ENCODE results near the gene TNNC2. TPM values are rescaled to one million over a fixed set of nuclear protein-coding genes. Genes with fewer than 3 reads are reported as not detected.

Gene TNNC2
- total and polyA plus RNA-seq, 2 donors (not counting 3 experiments of a cell fraction or from before 2014, with no cell fraction given): 0.26 TPM; not detected in 1

GRCh38 chr20:45872626-45873025 is 45.5 kb upstream of the TNNC2 start:
- dilution Hi-C loops (cut with MboI; ENCODE audit: extremely low pct_ligation_motif_present, low sequenced_read_pairs) (no loop called here), intact Hi-C loops (cut with micrococcal nuclease) (no loop called here)
- no peaks in the 10 kb centered on the region for H3K9me1 ChIP-seq (replicated peaks; ENCODE audit: control insufficient read depth, extremely low read depth, insufficient read depth, low read length)
- peaks cover 0 to 7% of the 10 kb centered on the region in 2 experiments for H3K36me3 ChIP-seq (ENCODE audit: control insufficient read depth in 2 of 2, extremely low read depth in 1 of 2, insufficient read depth in 2 of 2, low read length in 2 of 2)
- no peak overlapping the region for H3K4me3 ChIP-seq (replicated peaks in 1 of 3; ENCODE audit: insufficient read depth in 1 of 3, low read depth in 1 of 3, low read length in 3 of 3)
- H2AFZ ChIP-seq (ENCODE audit: low read depth, low read length): no peak overlapping the region
- POLR2A ChIA-PET: no interaction called here
- no peak for DNase-seq (ENCODE audit: low read depth, low spot score)
- peak; percentile 48 for FAIRE-seq
- CTCF ChIA-PET: no interaction called here
- BruUV-seq (replicated peaks): no TSS peak
- no peak overlapping the region for H3K9ac ChIP-seq (replicated peaks; ENCODE audit: extremely low read depth, insufficient read depth, low read length)
- TF ChIP-seq POLR2AphosphoS5 (IDR thresholded peaks at IDR 0.05; ENCODE audit: insufficient read depth, low read depth, low read length): no peak
- TF ChIP-seq POLR2A (IDR thresholded peaks at IDR 0.05; ENCODE audit: low read depth, low read length): no peak
- no peak for TF ChIP-seq FOS (IDR thresholded peaks at IDR 0.05; ENCODE audit: borderline replicate concordance, insufficient read depth, low read length)
- no peak for TF ChIP-seq EZH2 (IDR thresholded peaks at IDR 0.05; ENCODE audit: borderline replicate concordance, low read depth, low read length, severe bottlenecking)
- TF ChIP-seq GATA2 (IDR thresholded peaks at IDR 0.05; ENCODE audit: insufficient read depth, insufficient read length, low read depth, low read length): no peak
- no peak for TF ChIP-seq MYC (IDR thresholded peaks at IDR 0.05; ENCODE audit: low read depth, low read length)
- no peak for TF ChIP-seq JUN (IDR thresholded peaks at IDR 0.05; ENCODE audit: borderline replicate concordance, insufficient read depth, insufficient read length, low read depth)
- TF ChIP-seq CTCF (IDR thresholded peaks at IDR 0.05; ENCODE audit: extremely low read depth in 1 of 2, insufficient read depth in 1 of 2, low read depth in 1 of 2, low read length in 2 of 2): no peak
- no peak for TF ChIP-seq MAX (IDR thresholded peaks at IDR 0.05; ENCODE audit: insufficient read depth, insufficient read length)
- no peaks in the 10 kb centered on the region for H3K79me2 ChIP-seq (ENCODE audit: control insufficient read depth, insufficient read depth, low read length)
- no peak overlapping the region for H3K4me2 ChIP-seq (ENCODE audit: insufficient read depth, low read length)
- H3K9me3 ChIP-seq (replicated peaks; ENCODE audit: control insufficient read depth, insufficient read depth, low read length): no peaks in the 10 kb centered on the region
- H3K27ac ChIP-seq (ENCODE audit: insufficient read depth, low read depth, low read length): no peak overlapping the region
- no peaks in the 10 kb centered on the region for H3K27me3 ChIP-seq (ENCODE audit: control insufficient read depth in 2 of 2, insufficient read depth in 2 of 2, low read length in 2 of 2)
- no peaks in the 10 kb centered on the region for H4K20me1 ChIP-seq (replicated peaks; ENCODE audit: control insufficient read depth, extremely low read depth, insufficient read depth, low read length)
- no peaks in the 10 kb centered on the region for H3K4me1 ChIP-seq (ENCODE audit: control insufficient read depth, extremely low read depth, insufficient read depth, low read length)

All from endothelial cell of umbilical vein (primary cell).